Spleen (tissue), 7 donors: ENCODE data around the gene PITRM1.
"Not testable (repeated sequence)": the region's sequence is repeated elsewhere in the genome, so short reads cannot be mapped to it uniquely, and the experiment has no call there.

ENCODE experiments used
- CTCF ChIP-seq, 11 experiments: fragments of 200-600 bp in 7 of 11; fragments of 450-650 bp in 4 of 11; sonication (generic) in 4 of 11; IDR thresholded peaks in 8 of 11; conservative IDR thresholded peaks in 3 of 11; 1 replicate in 7 of 11; 2 replicates in 4 of 11; pipeline versions ENCODE4 v1.4.0 to v1.8.0; 2016 to 2021; ENCODE audit warnings: antibody characterized with exemption in 11 of 11, inconsistent platforms in 4 of 11, mild to moderate bottlenecking in 1 of 11
- POLR2A ChIP-seq, 3 donors: fragments of 450-650 bp; IDR thresholded peaks; one replicate each; pipeline ENCODE4 v1.5.1; 2017; ENCODE audit warnings: antibody characterized with exemption in 3 of 3, mild to moderate bottlenecking in 1 of 3
- donor health status: DM: no; HTN: no; CAD: no; lungs with moderate emphysema.
- donor health status: DM: no; HTN: no; CAD: no.
- donor health status: DM: no; HTN: no; CAD: no.

- not testable (repeated sequence) for TF ChIP-seq CTCF (IDR thresholded peaks at IDR 0.05 in 8 of 11, conservative IDR thresholded peaks at IDR 0.05 in 3 of 11); POLR2A (IDR thresholded peaks at IDR 0.05)
Measured at GRCh38 chr10:3219021-3219628, 46.5 kb upstream of the PITRM1 start.
